ENCODE measurements around the gene PIGU. TPM values are rescaled to one million over a fixed set of nuclear protein-coding genes. Genes with fewer than 3 reads are reported as not detected.

The PIGU gene
- total and polyA plus RNA-seq, 2 of the 13 experiments (the other 11 are each of a cell fraction or from before 2014, with no cell fraction given): 45.5 to 231 TPM

DNA sequence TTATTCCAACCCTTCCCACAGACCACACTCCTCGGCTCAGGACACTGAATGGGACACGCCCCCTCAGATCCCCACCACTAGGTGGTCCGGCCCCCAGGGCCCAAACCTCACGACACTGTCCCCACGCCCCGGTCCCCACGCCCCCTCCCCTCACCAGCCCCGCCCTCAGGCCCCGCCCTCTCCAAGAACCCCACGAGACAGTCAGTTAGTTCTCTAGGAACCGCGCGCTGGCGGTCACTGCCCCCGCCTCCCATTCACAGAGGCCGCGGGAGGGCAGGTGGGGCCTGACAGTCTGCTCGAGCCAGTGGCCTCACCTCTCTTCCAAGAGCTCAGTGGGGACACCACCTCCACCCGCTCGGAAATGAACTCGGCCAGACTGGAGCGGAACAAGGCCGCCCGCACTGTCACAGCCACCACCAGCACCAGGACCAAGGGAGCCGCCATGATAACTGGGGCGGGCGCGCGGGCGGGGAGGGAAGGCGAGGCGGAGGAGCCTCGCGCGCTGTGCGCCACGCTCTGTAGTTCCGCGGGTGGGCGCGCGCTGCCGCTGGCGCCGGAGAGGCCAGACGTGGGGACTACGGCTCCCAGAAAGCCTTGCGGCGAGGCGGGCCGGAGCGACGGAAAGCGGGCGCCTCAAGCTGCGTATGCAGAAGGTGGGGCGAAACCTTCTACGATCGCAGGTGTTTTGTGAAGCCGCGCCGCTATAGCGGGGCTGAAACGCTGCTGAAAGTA lies at the start of gene PIGU (continued):
- TF ChIP-seq ZBTB46 (CRISPR knock-in tag; IDR thresholded peaks at IDR 0.05; ENCODE audit: borderline replicate concordance) (no peak), SAP130 (CRISPR knock-in tag; IDR thresholded peaks at IDR 0.05; ENCODE audit: low read depth) (peak; percentile 98), THRA (CRISPR knock-in tag; IDR thresholded peaks at IDR 0.05; ENCODE audit: borderline replicate concordance) (peak; percentile 93), ZFP62 (CRISPR knock-in tag; IDR thresholded peaks at IDR 0.05) (0 out of 2 replicates have a peak, but pooled peaks have one; percentile 62), RFXANK (CRISPR knock-in tag; IDR thresholded peaks at IDR 0.05) (peak; percentile 85), ZNF235 (CRISPR knock-in tag; IDR thresholded peaks at IDR 0.05; ENCODE audit: borderline replicate concordance) (peak; percentile 49; the same call in 1 of the 2 replicates), BRCA1 (CRISPR knock-in tag; IDR thresholded peaks at IDR 0.05) (peak; percentile 81; the same call in 1 of the 2 replicates), ZNF703 (CRISPR knock-in tag; IDR thresholded peaks at IDR 0.05; ENCODE audit: borderline replicate concordance) (no peak; the same call in 1 of the 2 replicates), ZNF780A (CRISPR knock-in tag; IDR thresholded peaks at IDR 0.05) (no peak), ZNF431 (CRISPR knock-in tag; IDR thresholded peaks at IDR 0.05; ENCODE audit: borderline replicate concordance, low read depth) (0 out of 2 replicates have a peak, but pooled peaks have one; percentile 32), ZNF484 (CRISPR knock-in tag; IDR thresholded peaks at IDR 0.05; ENCODE audit: borderline replicate concordance, low read depth) (0 out of 2 replicates have a peak, but pooled peaks have one; percentile 29), TEAD3 (CRISPR knock-in tag; optimal IDR thresholded peaks at IDR 0.05; ENCODE audit: borderline replicate concordance) (peak; percentile 48), RFX1 (IDR thresholded peaks at IDR 0.05) (no peak), MYNN (CRISPR knock-in tag; IDR thresholded peaks at IDR 0.05; ENCODE audit: low read depth) (peak; percentile 84), NFE2 (CRISPR knock-in tag; IDR thresholded peaks at IDR 0.05) (no peak)
- TF ChIP-seq, protein P1, sequence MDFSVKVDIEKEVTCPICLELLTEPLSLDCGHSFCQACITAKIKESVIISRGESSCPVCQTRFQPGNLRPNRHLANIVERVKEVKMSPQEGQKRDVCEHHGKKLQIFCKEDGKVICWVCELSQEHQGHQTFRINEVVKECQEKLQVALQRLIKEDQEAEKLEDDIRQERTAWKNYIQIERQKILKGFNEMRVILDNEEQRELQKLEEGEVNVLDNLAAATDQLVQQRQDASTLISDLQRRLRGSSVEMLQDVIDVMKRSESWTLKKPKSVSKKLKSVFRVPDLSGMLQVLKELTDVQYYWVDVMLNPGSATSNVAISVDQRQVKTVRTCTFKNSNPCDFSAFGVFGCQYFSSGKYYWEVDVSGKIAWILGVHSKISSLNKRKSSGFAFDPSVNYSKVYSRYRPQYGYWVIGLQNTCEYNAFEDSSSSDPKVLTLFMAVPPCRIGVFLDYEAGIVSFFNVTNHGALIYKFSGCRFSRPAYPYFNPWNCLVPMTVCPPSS (IDR thresholded peaks at IDR 0.05): no peak
- TF ChIP-seq, protein P2, sequence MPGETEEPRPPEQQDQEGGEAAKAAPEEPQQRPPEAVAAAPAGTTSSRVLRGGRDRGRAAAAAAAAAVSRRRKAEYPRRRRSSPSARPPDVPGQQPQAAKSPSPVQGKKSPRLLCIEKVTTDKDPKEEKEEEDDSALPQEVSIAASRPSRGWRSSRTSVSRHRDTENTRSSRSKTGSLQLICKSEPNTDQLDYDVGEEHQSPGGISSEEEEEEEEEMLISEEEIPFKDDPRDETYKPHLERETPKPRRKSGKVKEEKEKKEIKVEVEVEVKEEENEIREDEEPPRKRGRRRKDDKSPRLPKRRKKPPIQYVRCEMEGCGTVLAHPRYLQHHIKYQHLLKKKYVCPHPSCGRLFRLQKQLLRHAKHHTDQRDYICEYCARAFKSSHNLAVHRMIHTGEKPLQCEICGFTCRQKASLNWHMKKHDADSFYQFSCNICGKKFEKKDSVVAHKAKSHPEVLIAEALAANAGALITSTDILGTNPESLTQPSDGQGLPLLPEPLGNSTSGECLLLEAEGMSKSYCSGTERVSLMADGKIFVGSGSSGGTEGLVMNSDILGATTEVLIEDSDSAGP (CRISPR knock-in tag; IDR thresholded peaks at IDR 0.05; ENCODE audit: borderline replicate concordance): peak; percentile 95; the same call in 1 of the 2 replicates
- TF ChIP-seq, protein P3, sequence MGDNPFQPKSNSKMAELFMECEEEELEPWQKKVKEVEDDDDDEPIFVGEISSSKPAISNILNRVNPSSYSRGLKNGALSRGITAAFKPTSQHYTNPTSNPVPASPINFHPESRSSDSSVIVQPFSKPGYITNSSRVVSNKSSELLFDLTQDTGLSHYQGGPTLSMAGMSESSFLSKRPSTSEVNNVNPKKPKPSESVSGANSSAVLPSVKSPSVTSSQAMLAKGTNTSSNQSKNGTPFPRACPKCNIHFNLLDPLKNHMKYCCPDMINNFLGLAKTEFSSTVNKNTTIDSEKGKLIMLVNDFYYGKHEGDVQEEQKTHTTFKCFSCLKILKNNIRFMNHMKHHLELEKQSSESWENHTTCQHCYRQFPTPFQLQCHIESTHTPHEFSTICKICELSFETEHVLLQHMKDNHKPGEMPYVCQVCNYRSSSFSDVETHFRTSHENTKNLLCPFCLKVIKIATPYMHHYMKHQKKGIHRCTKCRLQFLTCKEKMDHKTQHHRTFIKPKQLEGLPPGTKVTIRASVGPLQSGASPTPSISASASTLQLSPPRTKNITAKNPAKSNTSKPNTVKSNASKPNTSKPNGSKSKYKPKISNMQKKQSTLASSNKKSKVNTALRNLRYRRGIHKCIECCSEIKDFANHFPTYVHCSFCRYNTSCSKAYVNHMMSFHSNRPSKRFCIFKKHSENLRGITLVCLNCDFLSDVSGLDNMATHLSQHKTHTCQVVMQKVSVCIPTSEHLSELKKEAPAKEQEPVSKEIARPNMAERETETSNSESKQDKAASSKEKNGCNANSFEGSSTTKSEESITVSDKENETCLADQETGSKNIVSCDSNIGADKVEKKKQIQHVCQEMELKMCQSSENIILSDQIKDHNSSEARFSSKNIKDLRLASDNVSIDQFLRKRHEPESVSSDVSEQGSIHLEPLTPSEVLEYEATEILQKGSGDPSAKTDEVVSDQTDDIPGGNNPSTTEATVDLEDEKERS (CRISPR knock-in tag; IDR thresholded peaks at IDR 0.05): peak; percentile 73; the same call in 1 of the 2 replicates
